H9 (cell line): ENCODE measurements around the gene ZCWPW2. TPM values are rescaled to one million over a fixed set of nuclear protein-coding genes. Genes with fewer than 3 reads are reported as not detected.

Source experiments
- DNase-seq: peaks from one replicate; pipeline ENCODE4 v3.0.0-alpha.2; 2017
- H2AFZ ChIP-seq: one replicate; pipeline ENCODE4 v1.6.1; 2013; ENCODE audit warnings: mild to moderate bottlenecking, low read length, control low read depth, moderate library complexity
- H2AK5ac ChIP-seq: 2 replicates; pipeline ENCODE4 v1.6.1; 2013; ENCODE audit warnings: low read length, control low read depth, mixed read lengths; ENCODE audit not compliant: insufficient read length
- H2BK120ac ChIP-seq: one replicate; pipeline ENCODE4 v1.6.1; 2013; ENCODE audit warnings: low read depth, mild to moderate bottlenecking, low read length, control low read depth, inconsistent platforms; ENCODE audit not compliant: poor library complexity, severe bottlenecking
- H2BK12ac ChIP-seq: 2 replicates; pipeline ENCODE4 v1.6.1; 2013; ENCODE audit warnings: low read length, control low read depth, mixed read lengths, low read depth; ENCODE audit not compliant: insufficient read length
- H2BK15ac ChIP-seq: 2 replicates; pipeline ENCODE4 v1.6.1; 2013; ENCODE audit warnings: low read depth, low read length, control low read depth
- H2BK20ac ChIP-seq: one replicate; pipeline ENCODE4 v1.6.1; 2013; ENCODE audit warnings: low read depth, mild to moderate bottlenecking, low read length, control low read depth, inconsistent platforms; ENCODE audit not compliant: poor library complexity, severe bottlenecking
- H2BK5ac ChIP-seq: 2 replicates; pipeline ENCODE4 v1.6.1; 2013; ENCODE audit warnings: low read length, control low read depth, mixed read lengths; ENCODE audit not compliant: insufficient read length
- H3K14ac ChIP-seq: 2 replicates; pipeline ENCODE4 v1.6.1; 2013; ENCODE audit warnings: low read length, control low read depth; ENCODE audit not compliant: insufficient read depth
- H3K18ac ChIP-seq: 2 replicates; pipeline ENCODE4 v1.6.1; 2013; ENCODE audit warnings: low read depth, mild to moderate bottlenecking, mixed read lengths, low read length, control low read depth; ENCODE audit not compliant: insufficient read length
- H3K23ac ChIP-seq: 2 replicates; pipeline ENCODE4 v1.6.1; 2013; ENCODE audit warnings: low read length, control low read depth, mixed read lengths, low read depth; ENCODE audit not compliant: insufficient read length
- H3K23me2 ChIP-seq: 2 replicates; pipeline ENCODE4 v1.6.1; 2013; ENCODE audit warnings: low read depth, mild to moderate bottlenecking, mixed read lengths, low read length, control low read depth; ENCODE audit not compliant: insufficient read length, poor library complexity, severe bottlenecking
- H3K27ac ChIP-seq: 2 replicates; pipeline ENCODE4 v1.5.1; 2013; ENCODE audit warnings: low read length, control low read depth, mixed read lengths, low read depth; ENCODE audit not compliant: insufficient read length
- H3K27me3 ChIP-seq: 2 replicates; pipeline ENCODE4 v1.6.1; 2013; ENCODE audit warnings: low read length, control low read depth, inconsistent platforms; ENCODE audit not compliant: insufficient read depth
- H3K4ac ChIP-seq: 2 replicates; pipeline ENCODE4 v1.6.1; 2013; ENCODE audit warnings: low read depth, mild to moderate bottlenecking, control low read depth, inconsistent platforms, low read length, moderate library complexity
- H3K4me1 ChIP-seq: 2 replicates; pipeline ENCODE4 v1.6.1; 2013; ENCODE audit warnings: low read length, control low read depth, inconsistent platforms; ENCODE audit not compliant: insufficient read depth
- H3K4me2 ChIP-seq: 2 replicates; pipeline ENCODE4 v1.6.1; 2013; ENCODE audit warnings: low read length, control low read depth, mixed read lengths; ENCODE audit not compliant: insufficient read length, insufficient read depth
- H3K56ac ChIP-seq: 2 replicates; pipeline ENCODE4 v1.6.1; 2013; ENCODE audit warnings: low read depth, mild to moderate bottlenecking, mixed read lengths, low read length, control low read depth; ENCODE audit not compliant: insufficient read length
- H3K79me1 ChIP-seq: 2 replicates; pipeline ENCODE4 v1.6.1; 2013; ENCODE audit warnings: low read depth, mild to moderate bottlenecking, moderate library complexity, low read length, control low read depth, inconsistent platforms; ENCODE audit not compliant: insufficient read depth, poor library complexity, severe bottlenecking
- H3K79me2 ChIP-seq: 2 replicates; pipeline ENCODE4 v1.6.1; 2013; ENCODE audit warnings: low read length, control low read depth, inconsistent platforms; ENCODE audit not compliant: insufficient read depth
- H3K9ac ChIP-seq: 2 replicates; pipeline ENCODE4 v1.6.1; 2013; ENCODE audit warnings: low read length, control low read depth, mixed read lengths; ENCODE audit not compliant: insufficient read length; ENCODE audit errors: extremely low read depth
- H3K9me3 ChIP-seq: one replicate; pipeline ENCODE4 v1.6.1; 2013; ENCODE audit warnings: low read depth, low read length, inconsistent platforms; ENCODE audit not compliant: control insufficient read depth
- H3T11ph ChIP-seq: one replicate; pipeline ENCODE4 v1.6.1; 2013; ENCODE audit warnings: mild to moderate bottlenecking, low read length, control low read depth, inconsistent platforms
- H4K20me1 ChIP-seq: one replicate; pipeline ENCODE4 v1.6.1; 2013; ENCODE audit not compliant: control insufficient read depth, insufficient read length, insufficient read depth
- H4K5ac ChIP-seq: 2 replicates; pipeline ENCODE4 v1.6.1; 2013; ENCODE audit warnings: low read depth, mild to moderate bottlenecking, mixed read lengths, low read length, control low read depth; ENCODE audit not compliant: insufficient read length
- H4K8ac ChIP-seq: replicated peaks from 2 replicates; pipeline ENCODE4 v1.6.1; 2013; ENCODE audit warnings: low read length, control low read depth, mixed read lengths, low read depth; ENCODE audit not compliant: insufficient read length
- H4K91ac ChIP-seq: 2 replicates; pipeline ENCODE4 v1.6.1; 2013; ENCODE audit warnings: low read depth, mild to moderate bottlenecking, moderate library complexity, mixed read lengths, low read length, control low read depth; ENCODE audit not compliant: insufficient read length
- H3K27ac Mint-ChIP-seq, 3 experiments: 2 replicates in 2 of 3; 3 replicates in 1 of 3; pipeline ENCODE4 v1.8.0; 2020 to 2021; ENCODE audit warnings: mixed read lengths in 3 of 3, mild to moderate bottlenecking in 1 of 3, moderate library complexity in 1 of 3
- H3K27me3 Mint-ChIP-seq: 2 replicates; pipeline ENCODE4 v1.8.0; 2021; ENCODE audit warnings: low read depth, mild to moderate bottlenecking, moderate library complexity, mixed read lengths
- H3K36me3 Mint-ChIP-seq, 3 experiments: 2 replicates in 2 of 3; 3 replicates in 1 of 3; pipeline ENCODE4 v1.8.0; 2020 to 2021; ENCODE audit warnings: low read depth in 3 of 3, mixed read lengths in 3 of 3; ENCODE audit not compliant: insufficient read depth in 1 of 3
- H3K4me1 Mint-ChIP-seq, 2 experiments: 2 replicates each; pipeline ENCODE4 v1.8.0; 2020; ENCODE audit warnings: mixed read lengths in 2 of 2
- H3K4me3 Mint-ChIP-seq, 2 experiments: 2 replicates in 1 of 2; 3 replicates in 1 of 2; pipeline ENCODE4 v1.8.0; 2020 to 2021; ENCODE audit warnings: mild to moderate bottlenecking in 2 of 2, mixed read lengths in 2 of 2, moderate library complexity in 1 of 2
- H3K9me3 Mint-ChIP-seq, 2 experiments: 2 replicates in 1 of 2; 3 replicates in 1 of 2; pipeline ENCODE4 v1.8.0; 2020; ENCODE audit warnings: mild to moderate bottlenecking in 2 of 2, mixed read lengths in 2 of 2, moderate library complexity in 1 of 2
- WGBS: extraction: QIAGEN DNeasy Blood & Tissue Kit; methylation state at CpG from one replicate; pipeline ENCODE4 v1.1.7; 2013; ENCODE audit warnings: missing lambda C conversion rate, low lambda C conversion rate, mixed read lengths; ENCODE audit not compliant: insufficient read length; ENCODE audit errors: extremely low coverage; 5-methylcytosine and 5-hydroxymethylcytosine counted together
- total RNA-seq: library from RNA; stranded (reverse); gene quantifications from 2 replicates; pipeline ENCODE4 v1.2.1, GENCODE V29; 2021
- TF ChIP-seq, protein P1 (sequence below): fragments of 200-600 bp; sonication (generic); conservative IDR thresholded peaks from 3 replicates; pipeline ENCODE4 v1.8.0; 2021; ENCODE audit warnings: antibody characterized with exemption, mild to moderate bottlenecking

The ZCWPW2 gene
- total RNA-seq, 1 experiment from 2014 or later, result 0.35 TPM

DNA sequence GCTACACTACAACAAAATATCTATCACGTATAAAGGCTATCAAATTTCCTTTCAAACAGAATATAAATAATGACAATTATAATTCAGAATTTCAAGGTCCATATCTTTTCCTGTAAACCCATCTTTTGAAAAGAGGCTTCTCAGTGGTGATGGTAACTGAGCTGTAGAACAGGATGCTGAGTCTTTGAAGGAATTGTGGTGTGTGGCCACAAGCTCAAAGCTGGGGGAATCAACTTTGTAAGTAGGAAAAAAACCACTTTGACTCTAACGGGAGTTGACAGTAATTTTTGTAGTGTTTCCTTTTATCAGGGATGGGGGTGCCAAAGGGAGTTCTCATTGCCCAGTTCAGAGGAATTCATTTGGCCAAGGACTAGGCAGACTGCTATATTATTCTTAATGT is 13.3 kb upstream of the ZCWPW2 start:
- H3K4ac ChIP-seq, result no peak overlapping the region
- no peak overlapping the region for H2BK5ac ChIP-seq
- H3K27me3 Mint-ChIP-seq, result no peaks in the 10 kb centered on the region
- H3K4me1 ChIP-seq, result no peaks in the 10 kb centered on the region
- H2BK120ac ChIP-seq, result no peak overlapping the region
- H3K36me3 Mint-ChIP-seq, result peaks cover 0 to 22% (median 9%) of the 10 kb centered on the region in 3 experiments; a peak in 6 of 7 replicates
- TF ChIP-seq, protein P1, sequence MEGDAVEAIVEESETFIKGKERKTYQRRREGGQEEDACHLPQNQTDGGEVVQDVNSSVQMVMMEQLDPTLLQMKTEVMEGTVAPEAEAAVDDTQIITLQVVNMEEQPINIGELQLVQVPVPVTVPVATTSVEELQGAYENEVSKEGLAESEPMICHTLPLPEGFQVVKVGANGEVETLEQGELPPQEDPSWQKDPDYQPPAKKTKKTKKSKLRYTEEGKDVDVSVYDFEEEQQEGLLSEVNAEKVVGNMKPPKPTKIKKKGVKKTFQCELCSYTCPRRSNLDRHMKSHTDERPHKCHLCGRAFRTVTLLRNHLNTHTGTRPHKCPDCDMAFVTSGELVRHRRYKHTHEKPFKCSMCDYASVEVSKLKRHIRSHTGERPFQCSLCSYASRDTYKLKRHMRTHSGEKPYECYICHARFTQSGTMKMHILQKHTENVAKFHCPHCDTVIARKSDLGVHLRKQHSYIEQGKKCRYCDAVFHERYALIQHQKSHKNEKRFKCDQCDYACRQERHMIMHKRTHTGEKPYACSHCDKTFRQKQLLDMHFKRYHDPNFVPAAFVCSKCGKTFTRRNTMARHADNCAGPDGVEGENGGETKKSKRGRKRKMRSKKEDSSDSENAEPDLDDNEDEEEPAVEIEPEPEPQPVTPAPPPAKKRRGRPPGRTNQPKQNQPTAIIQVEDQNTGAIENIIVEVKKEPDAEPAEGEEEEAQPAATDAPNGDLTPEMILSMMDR, result no peak
- WGBS, result no CpG with 5 or more reads among the region's 2 CpGs
- no peak overlapping the region for H4K91ac ChIP-seq
- no peaks in the 10 kb centered on the region for H3K4me1 Mint-ChIP-seq
- DNase-seq, result no peak
- no peak overlapping the region for H3K27ac Mint-ChIP-seq
- no peak overlapping the region for H3K23ac ChIP-seq
- no peak overlapping the region for H2AFZ ChIP-seq
- no peak overlapping the region for H4K5ac ChIP-seq
- no peak overlapping the region for H3K4me2 ChIP-seq
- no peaks in the 10 kb centered on the region for H3K79me2 ChIP-seq
- no peaks in the 10 kb centered on the region for H3K9me3 Mint-ChIP-seq
- no peak overlapping the region for H3K18ac ChIP-seq
- no peak overlapping the region for H2BK20ac ChIP-seq
- no peak overlapping the region for H2AK5ac ChIP-seq
- no peak overlapping the region for H3K9ac ChIP-seq
- H3K14ac ChIP-seq, result no peak overlapping the region
- H3K23me2 ChIP-seq, result no peaks in the 10 kb centered on the region
- H3K79me1 ChIP-seq, result no peaks in the 10 kb centered on the region
- H3T11ph ChIP-seq, result no peak overlapping the region
- H2BK15ac ChIP-seq, result no peak overlapping the region
- H4K8ac ChIP-seq, result no peak overlapping the region
- no peak overlapping the region for H2BK12ac ChIP-seq
- H3K9me3 ChIP-seq, result no peaks in the 10 kb centered on the region
- H3K56ac ChIP-seq, result no peak overlapping the region
- H4K20me1 ChIP-seq, result no peaks in the 10 kb centered on the region
- H3K27me3 ChIP-seq, result no peaks in the 10 kb centered on the region
- H3K4me3 Mint-ChIP-seq, result no peak overlapping the region
- H3K27ac ChIP-seq, result no peak overlapping the region
